H1 (cell line): Measurements from ENCODE around the gene DHX34. TPM values are rescaled to one million over a fixed set of nuclear protein-coding genes. Genes with fewer than 3 reads are reported as not detected.

Experiments used
- CTCF ChIA-PET: fragments of 300-600 bp; sonication (Branson Sonifier 250); formaldehyde crosslinking; loops from one replicate; lab custom pipeline; 2021; ENCODE audit not compliant: partially characterized antibody; lab: Charles Lee
- POLR2A ChIA-PET: fragments of 300-600 bp; sonication (Branson Sonifier 250); formaldehyde crosslinking; loops from one replicate; lab custom pipeline; 2021; ENCODE audit warnings: inconsistent platforms; ENCODE audit not compliant: partially characterized antibody; lab: Charles Lee
- DNase-seq, 2 experiments: peaks; one replicate each; pipeline versions ENCODE4 v3.0.0 to v3.0.0-alpha.2; 2010 to 2022; ENCODE audit warnings: low spot score in 2 of 2, low read depth in 1 of 2, mixed read lengths in 1 of 2
- FAIRE-seq: peaks from 2 replicates; lab custom pipeline; 2011; peaks lifted over from hg19 to GRCh38; lab: Jason Lieb, UNC
- H2AFZ ChIP-seq: 2 replicates; pipeline ENCODE4 v1.8.1; 2012; ENCODE audit warnings: low read length, inconsistent platforms
- H2AK5ac ChIP-seq: 2 replicates; pipeline ENCODE4 v1.6.1; 2013; ENCODE audit warnings: low read depth, low read length
- H2BK120ac ChIP-seq: replicated peaks from 2 replicates; pipeline ENCODE3; 2013; ENCODE audit warnings: low read depth, low read length, inconsistent platforms
- H2BK12ac ChIP-seq: 2 replicates; pipeline ENCODE4 v1.6.1; 2013; ENCODE audit warnings: low read depth, low read length
- H2BK15ac ChIP-seq: 2 replicates; pipeline ENCODE4 v1.6.1; 2013; ENCODE audit warnings: low read length
- H2BK20ac ChIP-seq: 2 replicates; pipeline ENCODE4 v1.6.1; 2013; ENCODE audit warnings: low read length
- H2BK5ac ChIP-seq: 2 replicates; pipeline ENCODE4 v1.6.1; 2013; ENCODE audit warnings: low read depth, low read length
- H3K14ac ChIP-seq: 2 replicates; pipeline ENCODE4 v1.6.1; 2013; ENCODE audit warnings: inconsistent platforms; ENCODE audit not compliant: insufficient read length
- H3K18ac ChIP-seq: 2 replicates; pipeline ENCODE4 v1.6.1; 2013; ENCODE audit warnings: low read length; ENCODE audit errors: extremely low read depth
- H3K23ac ChIP-seq: 2 replicates; pipeline ENCODE4 v1.6.1; 2013; ENCODE audit warnings: inconsistent platforms; ENCODE audit not compliant: insufficient read length
- H3K23me2 ChIP-seq: 2 replicates; pipeline ENCODE4 v1.6.1; 2013; ENCODE audit warnings: low read depth, low read length
- H3K27ac ChIP-seq: 2 replicates; pipeline ENCODE4 v1.6.1; 2011; ENCODE audit warnings: low read depth, low read length, inconsistent platforms
- H3K27me3 ChIP-seq, 4 experiments: replicated peaks in 1 of 4; 1 replicate in 1 of 4; 2 replicates in 3 of 4; pipeline versions ENCODE4 v1.6.1 to v1.8.1; 2011 to 2013; ENCODE audit warnings: low read length in 3 of 4, mild to moderate bottlenecking in 3 of 4, inconsistent platforms in 2 of 4, mixed read lengths in 2 of 4, moderate library complexity in 1 of 4; ENCODE audit not compliant: control insufficient read depth in 3 of 4, insufficient read depth in 3 of 4; ENCODE audit errors: extremely low read depth in 1 of 4
- H3K36me3 ChIP-seq, 4 experiments: 2 replicates each; pipeline versions ENCODE4 v1.6.1 to v1.8.1; 2011 to 2013; ENCODE audit warnings: mild to moderate bottlenecking in 4 of 4, low read length in 3 of 4, moderate library complexity in 2 of 4, control low read depth in 1 of 4, inconsistent platforms in 1 of 4; ENCODE audit not compliant: insufficient read depth in 4 of 4, control insufficient read depth in 2 of 4
- H3K4ac ChIP-seq: replicated peaks from 2 replicates; pipeline ENCODE3; 2013; ENCODE audit warnings: low read length, low read depth, mixed read lengths, inconsistent platforms; ENCODE audit not compliant: insufficient read length
- H3K4me1 ChIP-seq, 4 experiments: replicated peaks in 1 of 4; 1 replicate in 1 of 4; 2 replicates in 3 of 4; pipeline versions ENCODE4 v1.6.1 to v1.8.1; 2011 to 2013; ENCODE audit warnings: low read length in 3 of 4, inconsistent platforms in 2 of 4, mixed read lengths in 1 of 4; ENCODE audit not compliant: insufficient read depth in 4 of 4, control insufficient read depth in 3 of 4
- H3K4me2 ChIP-seq, 2 experiments: 2 replicates each; pipeline versions ENCODE4 v1.6.1 to v1.8.1; 2011 to 2013; ENCODE audit warnings: low read depth in 2 of 2, low read length in 2 of 2, control low read depth in 1 of 2, inconsistent platforms in 1 of 2, mild to moderate bottlenecking in 1 of 2; ENCODE audit not compliant: insufficient read depth in 1 of 2
- H3K4me3 ChIP-seq, 4 experiments: fragments of 200-600, 300-600 bp in 1 of 4; sonication (generic), shearing (Covaris generic), sonication (Bioruptor Twin) in 1 of 4; 2 replicates each; pipeline versions ENCODE4 v1.5.1 to v1.8.1; 2011 to 2016; ENCODE audit warnings: low read length in 4 of 4, low read depth in 3 of 4, control low read depth in 2 of 4, inconsistent platforms in 2 of 4, mild to moderate bottlenecking in 2 of 4, mixed read lengths in 1 of 4, moderate library complexity in 1 of 4; ENCODE audit not compliant: insufficient read depth in 2 of 4; ENCODE audit errors: extremely low read depth in 1 of 4
- H3K56ac ChIP-seq: replicated peaks from 2 replicates; pipeline ENCODE3; 2013; ENCODE audit warnings: low read depth, mild to moderate bottlenecking, mixed read lengths, low read length, inconsistent platforms; ENCODE audit not compliant: insufficient read length
- H3K79me1 ChIP-seq: 2 replicates; pipeline ENCODE4 v1.6.1; 2013; ENCODE audit warnings: low read depth, low read length, control low read depth
- H3K79me2 ChIP-seq, 2 experiments: 2 replicates each; pipeline versions ENCODE4 v1.6.1 to v1.8.1; 2012 to 2013; ENCODE audit warnings: low read length in 2 of 2, mild to moderate bottlenecking in 2 of 2, inconsistent platforms in 1 of 2; ENCODE audit not compliant: insufficient read depth in 2 of 2, control insufficient read depth in 1 of 2
- H3K9ac ChIP-seq, 4 experiments: replicated peaks in 1 of 4; 1 replicate in 1 of 4; 2 replicates in 3 of 4; pipeline versions ENCODE4 v1.6.1 to v1.8.1; 2011 to 2013; ENCODE audit warnings: low read depth in 3 of 4, low read length in 3 of 4, control low read depth in 2 of 4, mild to moderate bottlenecking in 2 of 4, moderate library complexity in 2 of 4, inconsistent platforms in 1 of 4; ENCODE audit errors: extremely low read depth in 1 of 4
- H3K9me3 ChIP-seq, 2 experiments: 2 replicates each; pipeline versions ENCODE4 v1.6.1 to v1.8.1; 2012 to 2013; ENCODE audit warnings: mild to moderate bottlenecking in 2 of 2, moderate library complexity in 2 of 2, control low read depth in 1 of 2, inconsistent platforms in 1 of 2, low read depth in 1 of 2, low read length in 1 of 2, mixed read lengths in 1 of 2; ENCODE audit not compliant: insufficient read depth in 2 of 2
- H4K20me1 ChIP-seq, 2 experiments: replicated peaks in 1 of 2; 2 replicates each; pipeline versions ENCODE3 to v1.8.1; 2011 to 2013; ENCODE audit warnings: inconsistent platforms in 2 of 2, low read length in 2 of 2, mild to moderate bottlenecking in 1 of 2; ENCODE audit not compliant: insufficient read depth in 2 of 2, control insufficient read depth in 1 of 2
- H4K5ac ChIP-seq: 2 replicates; pipeline ENCODE4 v1.6.1; 2013; ENCODE audit warnings: low read length, low read depth, mixed read lengths, inconsistent platforms; ENCODE audit not compliant: insufficient read length
- H4K8ac ChIP-seq: 2 replicates; pipeline ENCODE4 v1.8.0; 2013; ENCODE audit warnings: mild to moderate bottlenecking, moderate library complexity, low read length, inconsistent platforms; ENCODE audit not compliant: insufficient read depth; ENCODE audit errors: extremely low read depth
- H4K91ac ChIP-seq: replicated peaks from 2 replicates; pipeline ENCODE3; 2013; ENCODE audit warnings: low read length, mixed read lengths, inconsistent platforms; ENCODE audit not compliant: insufficient read length
- BACH1 ChIP-seq: IDR thresholded peaks from 2 replicates; pipeline ENCODE4 v1.6.1; 2012; ENCODE audit warnings: low read length, improper control_type of control experiment
- EGR1 ChIP-seq: IDR thresholded peaks from 2 replicates; pipeline ENCODE4 v1.6.1; 2011; ENCODE audit warnings: low read depth, low read length, borderline replicate concordance
- EZH2 ChIP-seq: fragments of 200-600 bp; sonication (generic); IDR thresholded peaks from 2 replicates; pipeline ENCODE4 v1.7.1; 2012; ENCODE audit warnings: low read depth, mild to moderate bottlenecking, moderate library complexity, low read length, inconsistent platforms; ENCODE audit not compliant: severe bottlenecking
- GABPA ChIP-seq: IDR thresholded peaks from 2 replicates; pipeline ENCODE4 v1.6.1; 2011; ENCODE audit warnings: mild to moderate bottlenecking, low read length, moderate library complexity, borderline replicate concordance; ENCODE audit not compliant: insufficient read depth
- GTF2F1 ChIP-seq: IDR thresholded peaks from 2 replicates; pipeline ENCODE4 v1.6.1; 2012; ENCODE audit warnings: low read depth, low read length, improper control_type of control experiment, borderline replicate concordance
- HDAC2 ChIP-seq, 2 experiments: fragments of 300-600 bp in 1 of 2; sonication (generic) in 1 of 2; IDR thresholded peaks; 2 replicates each; pipeline ENCODE4 v1.6.1; 2011 to 2012; ENCODE audit warnings: low read depth in 2 of 2, low read length in 2 of 2, mild to moderate bottlenecking in 2 of 2, moderate library complexity in 2 of 2, borderline replicate concordance in 1 of 2, inconsistent platforms in 1 of 2
- NANOG ChIP-seq: IDR thresholded peaks from 2 replicates; pipeline ENCODE4 v1.6.1; 2011; ENCODE audit warnings: low read length, low read depth, mild to moderate bottlenecking, inconsistent platforms; ENCODE audit not compliant: insufficient read depth, poor library complexity, severe bottlenecking
- NRF1 ChIP-seq: IDR thresholded peaks from 2 replicates; pipeline ENCODE4 v1.6.1; 2011; ENCODE audit warnings: mild to moderate bottlenecking, low read depth, low read length, improper control_type of control experiment
- PHF8 ChIP-seq: fragments of 200-600 bp; sonication (generic); conservative IDR thresholded peaks from 2 replicates; pipeline ENCODE4 v1.7.1; 2012; ENCODE audit warnings: low read depth, mild to moderate bottlenecking, inconsistent platforms, low read length, moderate library complexity
- POU5F1 ChIP-seq: IDR thresholded peaks from 2 replicates; pipeline ENCODE4 v1.6.1; 2011; ENCODE audit warnings: low read depth, mild to moderate bottlenecking, low read length, moderate library complexity
- RXRA ChIP-seq: IDR thresholded peaks from 2 replicates; pipeline ENCODE4 v1.6.1; 2011; ENCODE audit warnings: low read depth, mild to moderate bottlenecking, low read length, moderate library complexity; ENCODE audit not compliant: insufficient read depth
- TAF1 ChIP-seq: IDR thresholded peaks from 2 replicates; pipeline ENCODE4 v1.6.1; 2011; ENCODE audit warnings: mild to moderate bottlenecking, low read depth, low read length
- TAF7 ChIP-seq: optimal IDR thresholded peaks from 2 replicates; pipeline ENCODE3; 2011; ENCODE audit warnings: low read depth, mild to moderate bottlenecking, inconsistent platforms, low read length, moderate library complexity, borderline replicate concordance
- TBP ChIP-seq: IDR thresholded peaks from 2 replicates; pipeline ENCODE4 v1.6.1; 2011; ENCODE audit warnings: low read depth, low read length, improper control_type of control experiment
- WGBS, 2 experiments: shearing (Covaris generic) in 1 of 2; methylation state at CpG; one replicate each; pipeline versions ENCODE4 v1.1.6 to v1.1.7; 2013 to 2015; ENCODE audit warnings: low lambda C conversion rate in 2 of 2, mixed read lengths in 2 of 2, inconsistent platforms in 1 of 2, low coverage in 1 of 2, missing lambda C conversion rate in 1 of 2; ENCODE audit not compliant: insufficient replicate concordance in 2 of 2, insufficient coverage in 1 of 2, insufficient read length in 1 of 2; ENCODE audit errors: extremely low coverage in 1 of 2, missing lambda C conversion rate in 1 of 2; 5-methylcytosine and 5-hydroxymethylcytosine counted together
- polyA plus RNA-seq, 7 experiments: library from polyadenylated mRNA; depleted of rRNA in 3 of 7; stranded (reverse) in 5 of 7; unstranded in 2 of 7; fragments of >200 nt in 5 of 7; fragments of 200-250 nt in 2 of 7; gene quantifications; 1 replicate in 5 of 7; 2 replicates in 1 of 7; 4 replicates in 1 of 7; pipeline versions ENCODE4 v1.2.1 to v1.2.3, GENCODE V29; 2011 to 2013; ENCODE audit warnings: missing spikeins in 2 of 7, mixed read lengths in 2 of 7
- total RNA-seq: library from RNA; stranded (reverse); fragmentation: NEBNext Ultra II Directional; extraction: Animal tissue kit (Norgen Biotek cat#: 25700); gene quantifications from 2 replicates; pipeline ENCODE4 v1.2.1, GENCODE V29; 2021

Gene DHX34
- total and polyA plus RNA-seq, 2 of the 8 experiments (the other 6 are each of a cell fraction or from before 2014, with no cell fraction given), result 17.5 to 24.3 TPM

GRCh38 chr19:47310323-47310722 is 38.8 kb upstream of the DHX34 start:
- no peaks in the 10 kb centered on the region for H3K79me1 ChIP-seq
- ChIA-PET CTCF (interaction anchor here (0.6 to 3.3 kb wide), 2 partner anchors 11 to 297 kb away, joined by 4 to 12 read pairs; no protein-coding TSS in a partner anchor), POLR2A (interaction anchor here (0.8 kb wide), 1 partner anchor 11 kb away, joined by 3 read pairs; no protein-coding TSS in a partner anchor)
- H3K56ac ChIP-seq, result no peak overlapping the region
- no peaks in the 10 kb centered on the region for H3K36me3 ChIP-seq
- no peak overlapping the region for H3K4me3 ChIP-seq
- no peak overlapping the region for H4K5ac ChIP-seq
- no peak overlapping the region for H4K91ac ChIP-seq
- H3K27ac ChIP-seq, result no peak overlapping the region
- H2BK12ac ChIP-seq, result no peak overlapping the region
- no peak overlapping the region for H3K14ac ChIP-seq
- FAIRE-seq, result no peak
- no peak overlapping the region for H3K4ac ChIP-seq
- no peak overlapping the region for H2BK120ac ChIP-seq
- H3K9ac ChIP-seq, result no peak overlapping the region
- no peak overlapping the region for H4K8ac ChIP-seq
- H2AFZ ChIP-seq, result no peak overlapping the region
- H2AK5ac ChIP-seq, result no peak overlapping the region
- no peaks in the 10 kb centered on the region for H3K27me3 ChIP-seq
- no peak overlapping the region for H3K4me2 ChIP-seq
- WGBS, 2 experiments, result 83% methylated on average over 2 of the region's 2 CpGs; no CpG with 5 or more reads in 1 of the 2 experiments
- no peaks in the 10 kb centered on the region for H3K79me2 ChIP-seq
- no peaks in the 10 kb centered on the region for H3K23me2 ChIP-seq
- no peak overlapping the region for H3K23ac ChIP-seq
- H3K18ac ChIP-seq, result no peak overlapping the region
- H2BK5ac ChIP-seq, result no peak overlapping the region
- no peak overlapping the region for H2BK20ac ChIP-seq
- no peak overlapping the region for H2BK15ac ChIP-seq
- no peak for DNase-seq
- no peaks in the 10 kb centered on the region for H3K9me3 ChIP-seq
- H3K4me1 ChIP-seq, result peaks cover 0 to 2% (median 0%) of the 10 kb centered on the region in 4 experiments; a peak in 2 of 7 replicates
- no peaks in the 10 kb centered on the region for H4K20me1 ChIP-seq
- TF ChIP-seq EZH2 (no peak), PHF8 (no peak), BACH1 (no peak), TAF7 (no peak), POU5F1 (no peak), NANOG (no peak), TBP (no peak), GABPA (no peak), RXRA (no peak), GTF2F1 (no peak), EGR1 (no peak), HDAC2 (IDR thresholded peaks at IDR 0.05; ENCODE audit: borderline replicate concordance in 1 of 2, low read depth in 2 of 2, low read length in 2 of 2) (no peak), TAF1 (no peak), NRF1 (no peak)
